ENCODE data around the gene RNF44.

The RNF44 gene

DNA sequence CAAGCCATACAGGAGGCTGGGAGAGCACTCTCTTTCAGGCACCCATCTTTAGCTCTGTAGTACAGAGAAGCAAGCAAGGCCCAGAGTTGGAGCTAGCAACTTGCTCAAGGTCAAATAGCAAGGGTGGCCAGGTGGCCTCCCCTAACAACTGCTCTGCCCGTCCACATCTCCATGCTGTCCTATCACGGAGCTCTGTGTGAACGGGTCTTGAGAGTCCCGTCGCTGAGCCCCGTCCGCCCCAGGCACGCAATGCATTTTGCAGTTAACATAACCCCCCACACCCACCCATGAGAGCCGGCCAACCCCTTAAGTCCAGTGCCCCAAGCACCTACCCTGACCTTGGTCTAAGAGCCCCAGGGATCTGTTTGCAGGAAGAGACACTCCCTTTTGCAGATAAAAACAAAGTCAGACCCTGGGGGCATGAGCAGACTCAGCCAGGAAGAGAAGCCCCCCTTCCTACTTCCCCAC is 1.5 kb downstream of the RNF44 start:
- Histone ChIP-seq H3K9ac (ENCODE audit: low read depth, low read length) (peak overlapping the region; percentile 98), H3K4me1 (ENCODE audit: insufficient read depth, low read length) (peaks cover 49% of the 10 kb centered on the region), H3K79me2 (ENCODE audit: insufficient read depth, low read length) (peaks cover 59% of the 10 kb centered on the region), H3K27me3 (ENCODE audit: insufficient read depth, low read length, poor library complexity) (no peaks in the 10 kb centered on the region), H3K36me3 (ENCODE audit: insufficient read depth, low read length) (peaks cover 43% of the 10 kb centered on the region), H2AFZ (ENCODE audit: low read depth, low read length) (peak overlapping the region; percentile 46; the same call in 1 of the 2 replicates), H3K4me3 (ENCODE audit: low read depth in 1 of 2, low read length in 2 of 2) (peak overlapping the region; percentile 62 to 95), H3K4me2 (ENCODE audit: insufficient read depth, low read length) (peak overlapping the region; percentile 65), H3K9me3 (ENCODE audit: insufficient read depth, low read length, severe bottlenecking) (no peaks in the 10 kb centered on the region), H3K27ac (ENCODE audit: low read length) (peak overlapping the region; percentile 87), H4K20me1 (ENCODE audit: insufficient read depth, low read length) (peaks cover 43% of the 10 kb centered on the region)
- TF ChIP-seq, protein P1, sequence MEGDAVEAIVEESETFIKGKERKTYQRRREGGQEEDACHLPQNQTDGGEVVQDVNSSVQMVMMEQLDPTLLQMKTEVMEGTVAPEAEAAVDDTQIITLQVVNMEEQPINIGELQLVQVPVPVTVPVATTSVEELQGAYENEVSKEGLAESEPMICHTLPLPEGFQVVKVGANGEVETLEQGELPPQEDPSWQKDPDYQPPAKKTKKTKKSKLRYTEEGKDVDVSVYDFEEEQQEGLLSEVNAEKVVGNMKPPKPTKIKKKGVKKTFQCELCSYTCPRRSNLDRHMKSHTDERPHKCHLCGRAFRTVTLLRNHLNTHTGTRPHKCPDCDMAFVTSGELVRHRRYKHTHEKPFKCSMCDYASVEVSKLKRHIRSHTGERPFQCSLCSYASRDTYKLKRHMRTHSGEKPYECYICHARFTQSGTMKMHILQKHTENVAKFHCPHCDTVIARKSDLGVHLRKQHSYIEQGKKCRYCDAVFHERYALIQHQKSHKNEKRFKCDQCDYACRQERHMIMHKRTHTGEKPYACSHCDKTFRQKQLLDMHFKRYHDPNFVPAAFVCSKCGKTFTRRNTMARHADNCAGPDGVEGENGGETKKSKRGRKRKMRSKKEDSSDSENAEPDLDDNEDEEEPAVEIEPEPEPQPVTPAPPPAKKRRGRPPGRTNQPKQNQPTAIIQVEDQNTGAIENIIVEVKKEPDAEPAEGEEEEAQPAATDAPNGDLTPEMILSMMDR (IDR thresholded peaks at IDR 0.05; ENCODE audit: borderline replicate concordance, extremely low read depth, low read length, poor library complexity, severe bottlenecking): no peak
- TF ChIP-seq EZH2 (IDR thresholded peaks at IDR 0.05; ENCODE audit: borderline replicate concordance, low read depth, low read length, severe bottlenecking): no peak
- ATAC-seq (ENCODE audit: insufficient read depth, low read depth) (no peak), DNase-seq (peak; percentile 37)

DNA sequence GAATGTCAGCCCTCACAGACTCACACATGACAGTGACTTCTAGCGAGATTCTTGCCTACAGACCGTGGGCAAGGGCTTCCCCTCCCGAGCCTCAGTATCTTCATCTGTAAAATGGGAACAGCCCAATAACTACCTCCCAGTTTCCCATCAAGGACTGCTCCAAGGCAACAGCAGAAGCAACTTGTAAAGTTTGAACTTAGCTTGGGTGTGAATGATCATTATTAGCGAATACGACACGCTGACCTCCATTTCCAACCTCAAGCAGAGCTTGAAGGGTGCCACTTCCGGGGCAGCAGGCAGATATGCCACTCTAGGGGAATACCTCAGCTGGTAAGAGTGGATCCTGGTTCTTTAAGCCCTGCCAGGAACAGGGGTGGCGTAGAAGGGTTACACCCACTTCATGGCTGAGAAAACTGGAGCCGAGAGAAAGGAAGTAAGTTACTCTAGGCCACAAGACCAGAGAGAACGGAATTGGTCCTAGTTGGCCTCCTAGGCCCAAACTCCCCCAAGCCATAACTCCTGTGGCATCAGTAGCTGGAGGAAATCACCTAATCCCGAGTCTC is 2.0 kb downstream of the RNF44 start:
- Histone ChIP-seq H3K27me3 (ENCODE audit: insufficient read depth, low read length, poor library complexity) (no peaks in the 10 kb centered on the region), H3K4me1 (ENCODE audit: insufficient read depth, low read length) (peaks cover 48% of the 10 kb centered on the region), H3K36me3 (ENCODE audit: insufficient read depth, low read length) (peaks cover 48% of the 10 kb centered on the region), H3K27ac (ENCODE audit: low read length) (peak overlapping the region; percentile 87), H3K9ac (ENCODE audit: low read depth, low read length) (peak overlapping the region; percentile 98), H3K4me3 (ENCODE audit: low read depth in 1 of 2, low read length in 2 of 2) (peak overlapping the region; percentile 62 to 95; a peak in 3 of 4 replicates), H2AFZ (ENCODE audit: low read depth, low read length) (peak overlapping the region; percentile 46; the same call in 1 of the 2 replicates), H4K20me1 (ENCODE audit: insufficient read depth, low read length) (peaks cover 47% of the 10 kb centered on the region), H3K4me2 (ENCODE audit: insufficient read depth, low read length) (peak overlapping the region; percentile 65), H3K79me2 (ENCODE audit: insufficient read depth, low read length) (peaks cover 59% of the 10 kb centered on the region), H3K9me3 (ENCODE audit: insufficient read depth, low read length, severe bottlenecking) (no peaks in the 10 kb centered on the region)
- ATAC-seq (ENCODE audit: insufficient read depth, low read depth) (no peak), DNase-seq (peak; percentile 70)
- TF ChIP-seq, protein P1 (IDR thresholded peaks at IDR 0.05; ENCODE audit: borderline replicate concordance, extremely low read depth, low read length, poor library complexity, severe bottlenecking): no peak
- no peak for TF ChIP-seq EZH2 (IDR thresholded peaks at IDR 0.05; ENCODE audit: borderline replicate concordance, low read depth, low read length, severe bottlenecking)

DNA sequence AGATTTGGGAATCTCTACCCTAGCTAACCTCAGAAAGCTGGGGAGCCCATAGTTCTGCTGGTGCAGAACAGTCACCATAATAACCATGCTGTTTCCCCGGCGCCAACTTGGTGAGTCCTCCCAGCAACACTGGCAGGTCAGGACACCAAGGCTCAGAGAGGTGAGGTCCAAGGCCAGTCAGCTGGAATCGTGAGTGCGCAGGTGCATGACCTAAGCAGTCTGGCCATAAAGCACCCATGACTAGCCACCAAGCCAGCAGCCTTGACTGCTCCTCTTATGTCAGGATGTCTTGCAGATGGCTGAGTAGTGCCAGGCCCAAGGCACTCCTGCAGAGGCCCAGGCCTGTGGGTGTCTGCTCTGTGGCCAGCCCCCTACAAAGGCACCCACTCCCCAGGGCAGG is 2.6 kb downstream of the RNF44 start:
- Histone ChIP-seq H3K4me1 (ENCODE audit: insufficient read depth, low read length) (peaks cover 49% of the 10 kb centered on the region), H3K4me2 (ENCODE audit: insufficient read depth, low read length) (peak overlapping the region; percentile 65), H2AFZ (ENCODE audit: low read depth, low read length) (no peak overlapping the region), H3K79me2 (ENCODE audit: insufficient read depth, low read length) (peaks cover 59% of the 10 kb centered on the region), H3K27ac (ENCODE audit: low read length) (peak overlapping the region; percentile 87), H3K27me3 (ENCODE audit: insufficient read depth, low read length, poor library complexity) (no peaks in the 10 kb centered on the region), H3K4me3 (ENCODE audit: low read depth in 1 of 2, low read length in 2 of 2) (peak overlapping the region; percentile 62 to 95; a peak in 3 of 4 replicates), H3K9ac (ENCODE audit: low read depth, low read length) (peak overlapping the region; percentile 98), H3K36me3 (ENCODE audit: insufficient read depth, low read length) (peaks cover 49% of the 10 kb centered on the region), H4K20me1 (ENCODE audit: insufficient read depth, low read length) (peaks cover 49% of the 10 kb centered on the region), H3K9me3 (ENCODE audit: insufficient read depth, low read length, severe bottlenecking) (no peaks in the 10 kb centered on the region)
- peak; percentile 29 for DNase-seq
- TF ChIP-seq EZH2 (IDR thresholded peaks at IDR 0.05; ENCODE audit: borderline replicate concordance, low read depth, low read length, severe bottlenecking): no peak
- TF ChIP-seq, protein P1 (IDR thresholded peaks at IDR 0.05; ENCODE audit: borderline replicate concordance, extremely low read depth, low read length, poor library complexity, severe bottlenecking): no peak
- no peak for ATAC-seq (ENCODE audit: insufficient read depth, low read depth)
